AG09309 (cell line): Measurements from ENCODE around the gene DNAH9.
A peak's percentile ranks its signal among the peaks of the same experiment; 100 is the strongest.

Experiments
- DNase-seq: peaks from one replicate; pipeline ENCODE4 v3.0.0-alpha.2; 2010; ENCODE audit warnings: low read depth
- H3K4me3 ChIP-seq: 2 replicates; pipeline ENCODE4 v1.5.1; 2011; ENCODE audit warnings: mild to moderate bottlenecking, low read depth, low read length, moderate library complexity; ENCODE audit not compliant: control insufficient read depth
- CTCF ChIP-seq: IDR thresholded peaks from 2 replicates; pipeline ENCODE4 v1.5.1; 2011; ENCODE audit warnings: mild to moderate bottlenecking, low read depth, low read length, inconsistent platforms; ENCODE audit not compliant: insufficient read depth, control insufficient read depth; ENCODE audit errors: missing control alignments

The DNAH9 gene

GRCh38 chr17:11997972-11998233 is 399.6 kb downstream of the DNAH9 start:
- TF ChIP-seq CTCF, result no peak
- DNase-seq, result no peak
- H3K4me3 ChIP-seq, result peak overlapping the region; percentile 60

- no peak for DNase-seq
- no peak for TF ChIP-seq CTCF
- no peak overlapping the region for H3K4me3 ChIP-seq
These were observed 401.4 kb downstream of the DNAH9 start for GRCh38 chr17:11999696-12000095.

- H3K4me3 ChIP-seq, result no peak overlapping the region
- DNase-seq, result no peak
- no peak for TF ChIP-seq CTCF
These were observed 409.2 kb downstream of the DNAH9 start for GRCh38 chr17:12007466-12007865.
